Mesenchymal stem cell (in vitro differentiated cells and primary cell): ENCODE data around the gene ITFG1.
"Not testable (repeated sequence)": the region's sequence is repeated elsewhere in the genome, so short reads cannot be mapped to it uniquely, and the experiment has no call there.

ENCODE experiments used
- DNase-seq: peaks from one replicate; pipeline ENCODE4 v3.0.0-alpha.2; 2013
- H2AFZ ChIP-seq: one replicate; pipeline ENCODE4 v1.6.1; 2013; ENCODE audit warnings: low read depth, mild to moderate bottlenecking, control low read depth, inconsistent platforms, low read length, moderate library complexity
- H2AK5ac ChIP-seq: 2 replicates; pipeline ENCODE4 v1.6.1; 2013; ENCODE audit warnings: low read length, moderate library complexity, mild to moderate bottlenecking, inconsistent platforms; ENCODE audit not compliant: severe bottlenecking
- H2BK120ac ChIP-seq: one replicate; pipeline ENCODE4 v1.6.1; 2013; ENCODE audit warnings: low read depth, mild to moderate bottlenecking, inconsistent platforms, low read length, moderate library complexity
- H2BK12ac ChIP-seq, 2 experiments: one replicate each; pipeline ENCODE4 v1.6.1; 2013; ENCODE audit warnings: inconsistent platforms in 2 of 2, low read length in 2 of 2, mild to moderate bottlenecking in 2 of 2, moderate library complexity in 2 of 2, control low read depth in 1 of 2
- H2BK15ac ChIP-seq: one replicate; pipeline ENCODE4 v1.6.1; 2013; ENCODE audit warnings: mild to moderate bottlenecking, low read depth, inconsistent platforms; ENCODE audit not compliant: poor library complexity, severe bottlenecking
- H2BK5ac ChIP-seq: 2 replicates; pipeline ENCODE4 v1.6.1; 2013; ENCODE audit warnings: low read depth, mild to moderate bottlenecking, low read length, control low read depth, inconsistent platforms; ENCODE audit not compliant: poor library complexity, severe bottlenecking
- H3K14ac ChIP-seq, 2 experiments: one replicate each; pipeline ENCODE4 v1.6.1; 2013; ENCODE audit warnings: inconsistent platforms in 2 of 2, low read length in 2 of 2, control low read depth in 1 of 2, mild to moderate bottlenecking in 1 of 2, moderate library complexity in 1 of 2
- H3K18ac ChIP-seq, 2 experiments: one replicate each; pipeline ENCODE4 v1.6.1; 2013; ENCODE audit warnings: inconsistent platforms in 2 of 2, low read length in 2 of 2, control low read depth in 1 of 2, low read depth in 1 of 2, mild to moderate bottlenecking in 1 of 2
- H3K23ac ChIP-seq, 2 experiments: one replicate each; pipeline ENCODE4 v1.6.1; 2013; ENCODE audit warnings: inconsistent platforms in 2 of 2, low read length in 2 of 2, mild to moderate bottlenecking in 2 of 2, moderate library complexity in 2 of 2, control low read depth in 1 of 2
- H3K27ac ChIP-seq: 2 replicates; pipeline ENCODE4 v1.5.1; 2013; ENCODE audit warnings: mild to moderate bottlenecking, moderate library complexity, low read length, control low read depth, inconsistent platforms; ENCODE audit not compliant: poor library complexity, severe bottlenecking
- H3K27me3 ChIP-seq, 2 experiments: 2 replicates each; pipeline versions ENCODE4 v1.6.1 to v1.7.0; 2013; ENCODE audit warnings: low read length in 2 of 2, mild to moderate bottlenecking in 2 of 2, moderate library complexity in 2 of 2, control low read depth in 1 of 2, inconsistent platforms in 1 of 2; ENCODE audit not compliant: control insufficient read depth in 1 of 2, insufficient read depth in 1 of 2
- H3K36me3 ChIP-seq, 2 experiments: 2 replicates each; pipeline versions ENCODE4 v1.6.1 to v1.7.0; 2013; ENCODE audit warnings: low read length in 2 of 2, control low read depth in 1 of 2, inconsistent platforms in 1 of 2, low read depth in 1 of 2, mild to moderate bottlenecking in 1 of 2; ENCODE audit not compliant: insufficient read depth in 2 of 2, control insufficient read depth in 1 of 2
- H3K4ac ChIP-seq, 2 experiments: one replicate each; pipeline ENCODE4 v1.6.1; 2013; ENCODE audit warnings: inconsistent platforms in 2 of 2, low read length in 2 of 2, mild to moderate bottlenecking in 2 of 2, moderate library complexity in 2 of 2, control low read depth in 1 of 2, low read depth in 1 of 2
- H3K4me1 ChIP-seq: 2 replicates; pipeline ENCODE4 v1.6.1; 2013; ENCODE audit warnings: low read depth, low read length, control low read depth; ENCODE audit not compliant: control insufficient read depth, insufficient read depth
- H3K4me2 ChIP-seq: 2 replicates; pipeline ENCODE4 v1.6.1; 2013; ENCODE audit warnings: low read length, mild to moderate bottlenecking, inconsistent platforms; ENCODE audit not compliant: poor library complexity, severe bottlenecking
- H3K4me3 ChIP-seq, 2 experiments: 2 replicates each; pipeline versions ENCODE4 v1.5.1 to v1.7.0; 2013; ENCODE audit warnings: low read length in 2 of 2, mild to moderate bottlenecking in 2 of 2, control low read depth in 1 of 2, low read depth in 1 of 2; ENCODE audit not compliant: insufficient read depth in 1 of 2
- H3K79me1 ChIP-seq: replicated peaks from 2 replicates; pipeline ENCODE4 v1.6.1; 2013; ENCODE audit warnings: mild to moderate bottlenecking, control low read depth, low read length, inconsistent platforms; ENCODE audit not compliant: poor library complexity, severe bottlenecking
- H3K9ac ChIP-seq: 2 replicates; pipeline ENCODE4 v1.7.0; 2013; ENCODE audit warnings: mild to moderate bottlenecking, low read length, moderate library complexity
- H3K9me3 ChIP-seq: 2 replicates; pipeline ENCODE4 v1.7.0; 2013; ENCODE audit warnings: mild to moderate bottlenecking, low read length; ENCODE audit not compliant: control insufficient read depth
- H4K8ac ChIP-seq: one replicate; pipeline ENCODE4 v1.6.1; 2013; ENCODE audit warnings: inconsistent platforms, mild to moderate bottlenecking, low read length, moderate library complexity
- H4K91ac ChIP-seq: one replicate; pipeline ENCODE4 v1.6.1; 2013; ENCODE audit warnings: mild to moderate bottlenecking, low read length, inconsistent platforms
- WGBS: methylation state at CpG from one replicate; pipeline ENCODE4 v1.1.7; 2013; ENCODE audit warnings: mixed read lengths; 5-methylcytosine and 5-hydroxymethylcytosine counted together

The ITFG1 gene

DNA sequence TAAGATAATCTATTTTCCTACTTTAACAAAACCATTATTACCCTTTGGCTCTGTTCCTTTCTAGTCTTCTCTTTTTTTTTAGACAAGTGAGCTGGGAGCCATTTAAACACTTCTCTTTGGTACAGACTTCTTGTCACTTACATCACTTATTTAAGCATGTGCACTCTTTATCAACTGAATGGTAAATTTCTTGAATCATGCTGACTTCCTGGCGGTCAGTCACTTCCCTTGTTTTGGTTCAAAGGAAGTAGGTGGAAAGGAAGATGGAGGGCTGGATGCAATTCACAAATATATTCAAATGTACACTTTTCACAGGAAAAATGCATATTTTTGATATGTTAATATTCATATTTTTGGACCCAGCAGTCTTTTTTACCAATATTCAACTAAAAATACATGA lies 97.1 kb downstream of the ITFG1 start:
- H3K14ac ChIP-seq: no peak overlapping the region
- H3K4me1 ChIP-seq: peaks cover 2% of the 10 kb centered on the region
- H4K8ac ChIP-seq: no peak overlapping the region
- no peaks in the 10 kb centered on the region for H3K27me3 ChIP-seq
- H4K91ac ChIP-seq: no peak overlapping the region
- no peak overlapping the region for H2BK12ac ChIP-seq
- H3K9me3 ChIP-seq: no peaks in the 10 kb centered on the region
- WGBS: no CpG with 5 or more reads among the region's 1 CpG
- no peak overlapping the region for H2AFZ ChIP-seq
- no peak overlapping the region for H3K27ac ChIP-seq
- no peak overlapping the region for H3K18ac ChIP-seq
- H2BK120ac ChIP-seq: no peak overlapping the region
- H3K9ac ChIP-seq: no peak overlapping the region
- H2AK5ac ChIP-seq: no peak overlapping the region
- H3K4ac ChIP-seq: no peak overlapping the region
- DNase-seq: no peak
- peaks cover 0 to 29% of the 10 kb centered on the region in 2 experiments for H3K36me3 ChIP-seq
- H2BK15ac ChIP-seq: no peak overlapping the region
- no peak overlapping the region for H3K4me2 ChIP-seq
- H3K4me3 ChIP-seq: no peak overlapping the region
- peaks cover 2% of the 10 kb centered on the region for H3K79me1 ChIP-seq
- no peak overlapping the region for H2BK5ac ChIP-seq
- H3K23ac ChIP-seq: no peak overlapping the region

DNA sequence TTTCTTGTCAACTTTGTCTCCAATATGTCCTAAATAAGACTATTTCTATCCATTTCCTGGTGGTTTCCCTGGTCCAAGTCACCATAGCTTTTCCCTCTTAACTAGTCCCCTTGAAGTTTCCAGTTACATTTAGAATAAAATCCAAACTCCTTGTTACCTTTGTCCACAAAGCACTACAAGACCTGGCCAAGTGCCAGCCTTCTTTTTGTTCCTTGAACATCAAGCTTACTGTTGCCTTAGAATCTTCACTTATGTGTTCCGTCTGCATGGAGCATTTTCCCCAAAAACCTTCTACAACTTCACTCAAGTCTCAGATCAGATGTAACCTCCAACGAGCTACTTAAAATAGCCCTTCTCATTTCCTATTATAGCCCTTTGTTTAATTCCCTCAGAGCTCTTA lies 101.4 kb downstream of the ITFG1 start:
- Histone ChIP-seq H2BK120ac (no peak overlapping the region), H2AFZ (no peak overlapping the region), H2BK5ac (no peak overlapping the region), H3K9ac (no peak overlapping the region), H2BK12ac (no peak overlapping the region), H3K4me1 (peaks cover 2% of the 10 kb centered on the region), H3K27ac (no peak overlapping the region), H3K9me3 (peaks cover 2% of the 10 kb centered on the region), H3K4ac (no peak overlapping the region), H4K91ac (no peak overlapping the region), H3K27me3 (no peaks in the 10 kb centered on the region), H3K79me1 (peaks cover 2% of the 10 kb centered on the region), H2BK15ac (no peak overlapping the region), H3K4me2 (no peak overlapping the region), H2AK5ac (no peak overlapping the region), H3K14ac (no peak overlapping the region), H3K4me3 (no peak overlapping the region), H3K23ac (no peak overlapping the region), H3K18ac (no peak overlapping the region), H4K8ac (no peak overlapping the region), H3K36me3 (peaks cover 0 to 20% of the 10 kb centered on the region in 2 experiments)
- 100% methylated on average over 2 of the region's 2 CpGs for WGBS
- no peak for DNase-seq

DNA sequence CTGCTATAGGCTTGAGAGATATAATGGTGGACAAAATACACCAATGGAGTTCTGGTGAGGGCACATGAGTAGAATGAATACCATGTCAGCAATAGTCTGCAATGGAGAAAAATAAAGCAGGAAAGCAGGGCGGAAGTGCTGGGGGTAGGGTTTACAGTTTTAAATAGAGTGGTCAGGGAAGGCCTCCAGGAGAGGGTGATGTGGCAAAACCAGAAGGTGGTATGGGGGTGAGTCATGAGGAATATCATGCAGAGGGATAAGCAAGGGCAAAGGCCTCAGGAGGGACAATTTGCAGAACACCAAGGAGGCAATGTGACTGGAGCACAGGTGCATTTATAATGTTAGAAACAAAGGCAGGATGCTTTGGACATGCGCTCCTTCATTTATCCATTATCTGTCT lies 102.0 kb downstream of the ITFG1 start:
- Histone ChIP-seq H2AK5ac (no peak overlapping the region), H3K9me3 (peaks cover 9% of the 10 kb centered on the region), H3K4me3 (no peak overlapping the region), H3K36me3 (peaks cover 0 to 15% of the 10 kb centered on the region in 2 experiments), H3K23ac (peak overlapping the region in 1 of 2 experiments; percentile 59), H2BK12ac (no peak overlapping the region), H2AFZ (no peak overlapping the region), H2BK15ac (no peak overlapping the region), H3K27ac (no peak overlapping the region), H4K91ac (no peak overlapping the region), H2BK5ac (no peak overlapping the region), H3K27me3 (no peaks in the 10 kb centered on the region), H4K8ac (no peak overlapping the region), H3K9ac (no peak overlapping the region), H3K4me1 (peaks cover 2% of the 10 kb centered on the region), H2BK120ac (no peak overlapping the region), H3K4ac (no peak overlapping the region), H3K14ac (no peak overlapping the region), H3K79me1 (peaks cover 2% of the 10 kb centered on the region), H3K4me2 (no peak overlapping the region), H3K18ac (no peak overlapping the region)
- WGBS: 87% methylated on average over 2 of the region's 2 CpGs
- peak; percentile 35 for DNase-seq

DNA sequence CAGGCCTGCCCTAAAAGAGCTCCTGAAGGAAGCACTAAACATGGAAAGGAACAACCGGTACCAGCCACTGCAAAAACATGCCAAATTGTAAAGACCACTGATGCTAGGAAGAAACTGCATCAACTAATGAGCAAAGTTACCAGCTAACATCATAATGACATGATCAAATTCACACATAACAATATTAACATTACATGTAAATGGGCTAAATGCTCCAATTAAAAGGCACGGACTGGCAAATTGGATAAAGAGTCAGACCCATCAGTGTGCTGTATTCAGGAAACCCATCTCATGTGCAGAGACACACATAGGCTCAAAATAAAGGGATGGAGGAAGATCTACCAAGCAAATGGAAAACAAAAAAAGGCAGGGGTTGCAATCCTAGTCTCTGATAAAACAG lies 111.8 kb downstream of the ITFG1 start:
- H3K27ac ChIP-seq, H4K91ac ChIP-seq, H2BK15ac ChIP-seq, H2AK5ac ChIP-seq, H3K18ac ChIP-seq, H3K79me1 ChIP-seq, H2BK120ac ChIP-seq, H3K9me3 ChIP-seq, H2BK12ac ChIP-seq, H3K4me1 ChIP-seq, H3K4ac ChIP-seq, H3K36me3 ChIP-seq, H3K4me2 ChIP-seq, H2BK5ac ChIP-seq, H3K9ac ChIP-seq, DNase-seq, H2AFZ ChIP-seq, H3K23ac ChIP-seq, H3K4me3 ChIP-seq, H4K8ac ChIP-seq, H3K14ac ChIP-seq, H3K27me3 ChIP-seq: not testable (repeated sequence)
- WGBS: 80% methylated on average over 1 of the region's 2 CpGs
